Panc1 (cell line): Measurements from ENCODE around the gene AEBP2. TPM values are rescaled to one million over a fixed set of nuclear protein-coding genes. Genes with fewer than 3 reads are reported as not detected.

ENCODE experiments used
- ATAC-seq: fragments of 200-7000 bp; cut with Tn5 transposase; 2 replicates; pipeline ENCODE4 v1.9.1; 2020; ENCODE audit warnings: mild to moderate bottlenecking, moderate library complexity
- BruUV-seq: library from RNA; stranded (reverse); fragments of 400-500 nt; replicated peaks from 2 replicates; lab custom pipeline; 2021; lab: Mats Ljungman, UMichigan
- CTCF ChIA-PET: fragments of 300-600 bp; sonication (Branson Sonifier 250); formaldehyde crosslinking; loops from one replicate; lab custom pipeline; 2022; ENCODE audit warnings: antibody characterized with exemption; lab: Charles Lee
- POLR2A ChIA-PET: fragments of 300-600 bp; sonication (Branson Sonifier 250); formaldehyde crosslinking; loops from one replicate; lab custom pipeline; 2022; ENCODE audit warnings: antibody characterized with exemption; lab: Charles Lee
- DNase-seq: peaks from one replicate; pipeline ENCODE4 v3.0.0-alpha.2; 2010; ENCODE audit warnings: low read depth, low spot score
- H3K27ac ChIP-seq: 2 replicates; pipeline ENCODE4 v1.5.1; 2011; ENCODE audit warnings: mild to moderate bottlenecking, low read length, inconsistent platforms
- H3K27me3 ChIP-seq: fragments of 200-500 bp; sonication (Bioruptor generic); 2 replicates; pipeline ENCODE4 v1.6.0; 2014; ENCODE audit warnings: low read length, inconsistent platforms; ENCODE audit not compliant: control insufficient read depth, insufficient read depth
- H3K36me3 ChIP-seq: fragments of 200-500 bp; sonication (Bioruptor generic); 2 replicates; pipeline ENCODE4 v1.5.1; 2014; ENCODE audit warnings: inconsistent platforms, mild to moderate bottlenecking, low read length, moderate library complexity; ENCODE audit not compliant: control insufficient read depth, insufficient read depth
- H3K4me1 ChIP-seq: 2 replicates; pipeline ENCODE4 v1.5.1; 2011; ENCODE audit warnings: inconsistent platforms, mild to moderate bottlenecking, low read length, moderate library complexity; ENCODE audit not compliant: control insufficient read depth, insufficient read depth
- H3K4me3 ChIP-seq, 2 experiments: 2 replicates each; pipeline ENCODE4 v1.5.1; 2011 to 2012; ENCODE audit warnings: low read depth in 2 of 2, low read length in 2 of 2, mild to moderate bottlenecking in 2 of 2, inconsistent platforms in 1 of 2, moderate library complexity in 1 of 2
- H3K9me3 ChIP-seq: fragments of 200-500 bp; sonication (Bioruptor generic); 2 replicates; pipeline ENCODE4 v1.5.1; 2014; ENCODE audit warnings: low read depth, mild to moderate bottlenecking, inconsistent platforms, low read length, moderate library complexity; ENCODE audit not compliant: control insufficient read depth, insufficient read depth
- CTCF ChIP-seq: fragments of 450-650 bp; IDR thresholded peaks from 2 replicates; pipeline ENCODE4 v1.5.1; 2017; ENCODE audit warnings: mild to moderate bottlenecking
- POLR2AphosphoS5 ChIP-seq: IDR thresholded peaks from 2 replicates; pipeline ENCODE4 v1.6.1; 2012; ENCODE audit warnings: mild to moderate bottlenecking, low read depth, low read length, moderate library complexity
- REST ChIP-seq, 2 experiments: IDR thresholded peaks; 2 replicates each; pipeline ENCODE4 v1.6.1; 2011 to 2012; ENCODE audit warnings: low read depth in 2 of 2, control low read depth in 1 of 2, low read length in 1 of 2, mild to moderate bottlenecking in 1 of 2, moderate library complexity in 1 of 2; ENCODE audit not compliant: insufficient read depth in 1 of 2
- SIN3A ChIP-seq: IDR thresholded peaks from 2 replicates; pipeline ENCODE4 v1.6.1; 2012; ENCODE audit warnings: low read depth, mild to moderate bottlenecking, low read length, moderate library complexity, borderline replicate concordance; ENCODE audit not compliant: insufficient read depth
- TCF7L2 ChIP-seq: IDR thresholded peaks from 2 replicates; pipeline ENCODE4 v1.6.1; 2011; ENCODE audit warnings: mild to moderate bottlenecking, low read depth, low read length, inconsistent platforms
- in situ Hi-C: cut with HindIII; loops from 2 replicates; pipeline ENCODE4 v1.10.0; 2016; ENCODE audit warnings: low sequenced_read_pairs, low pct_unique_long_range_greater_than_20kb
- intact Hi-C: fragments of 100-400 bp; cut with micrococcal nuclease; formaldehyde crosslinking; loops from one replicate; pipeline ENCODE4 v1.10.0; 2022; ENCODE audit not compliant: unreplicated experiment
- total RNA-seq: library from RNA; stranded (reverse); gene quantifications from one replicate; pipeline ENCODE4 v1.2.1, GENCODE V29; 2021; ENCODE audit not compliant: unreplicated experiment

Gene AEBP2
- total RNA-seq, 1 experiment from 2014 or later: 32.4 TPM

GRCh38 chr12:19546027-19546426 is 106.7 kb downstream of the AEBP2 start:
- in situ Hi-C loops: no loop called here
- ChIA-PET POLR2A (no interaction called here), CTCF (no interaction called here)
- Histone ChIP-seq H3K27ac (no peak overlapping the region), H3K4me3 (no peak overlapping the region), H3K4me1 (no peaks in the 10 kb centered on the region), H3K9me3 (no peaks in the 10 kb centered on the region), H3K27me3 (no peaks in the 10 kb centered on the region), H3K36me3 (no peaks in the 10 kb centered on the region)
- BruUV-seq: no TSS peak
- ATAC-seq: no peak
- DNase-seq: no peak
- TF ChIP-seq CTCF (no peak), TCF7L2 (no peak), SIN3A (no peak)
- intact Hi-C loops: no loop called here

GRCh38 chr12:19546611-19547162 is 107.4 kb downstream of the AEBP2 start:
- intact Hi-C loops: no loop called here
- Histone ChIP-seq H3K4me1 (no peaks in the 10 kb centered on the region), H3K27ac (no peak overlapping the region), H3K27me3 (no peaks in the 10 kb centered on the region), H3K36me3 (no peaks in the 10 kb centered on the region), H3K4me3 (no peak overlapping the region), H3K9me3 (no peaks in the 10 kb centered on the region)
- in situ Hi-C loops: no loop called here
- ATAC-seq: no peak
- CTCF ChIA-PET: no interaction called here
- DNase-seq: no peak
- POLR2A ChIA-PET: no interaction called here
- TF ChIP-seq SIN3A (no peak), TCF7L2 (no peak), CTCF (no peak), POLR2AphosphoS5 (no peak), REST (IDR thresholded peaks at IDR 0.05; ENCODE audit: insufficient read depth in 1 of 2, low read depth in 2 of 2, low read length in 1 of 2) (no peak)
- BruUV-seq: no TSS peak
